NCI-H146 (cell line): ENCODE data around the gene STIM2.
A peak's percentile ranks its signal among the peaks of the same experiment; 100 is the strongest.
"Not testable (repeated sequence)": the region's sequence is repeated elsewhere in the genome, so short reads cannot be mapped to it uniquely, and the experiment has no call there.

Experiments
- DNase-seq: peaks from one replicate; lab custom pipeline; 2025; lab: John Stamatoyannopoulos, UW

The STIM2 gene

DNA sequence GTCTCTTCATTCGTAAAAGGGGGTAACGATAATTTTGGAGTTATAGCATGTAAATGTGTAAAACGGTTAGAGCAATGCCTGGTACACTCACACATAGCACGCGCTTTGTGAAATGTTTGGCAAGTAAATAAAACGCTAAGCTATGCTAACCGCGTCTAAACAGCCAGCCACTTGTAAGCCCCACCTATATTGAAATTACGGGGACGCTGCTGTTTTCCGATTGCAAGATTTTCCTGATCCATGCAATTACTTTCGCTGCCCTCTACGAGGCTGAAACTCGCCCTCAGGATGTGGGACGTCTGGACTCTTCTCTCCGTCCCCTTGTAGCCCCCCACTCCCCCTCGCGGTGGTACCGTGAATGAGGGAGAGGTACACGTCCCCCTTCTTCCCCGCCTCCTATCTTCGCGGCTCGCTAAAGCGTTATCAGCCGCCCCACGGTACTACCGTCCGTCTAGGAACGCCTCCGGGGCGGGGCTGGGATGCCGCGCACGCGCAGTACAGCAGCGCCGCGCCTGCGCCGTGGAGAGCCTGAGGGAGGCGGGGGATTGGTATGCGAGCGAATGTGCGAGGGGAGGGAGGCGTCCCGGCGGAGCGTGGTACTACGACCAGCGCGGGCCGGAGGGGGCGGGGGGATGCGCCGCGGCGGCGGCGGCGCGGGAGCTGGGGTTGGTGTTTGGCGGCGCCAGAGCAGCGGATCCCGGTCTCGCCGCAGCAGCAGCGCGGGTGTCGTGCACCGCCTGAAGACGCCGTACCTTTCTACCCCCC, at the start of gene STIM2:
Gene STIM2 (plus strand): TSS at position 685 of the 765 bp plus-strand sequence.
- DNase-seq, result peak; percentile 97

DNA sequence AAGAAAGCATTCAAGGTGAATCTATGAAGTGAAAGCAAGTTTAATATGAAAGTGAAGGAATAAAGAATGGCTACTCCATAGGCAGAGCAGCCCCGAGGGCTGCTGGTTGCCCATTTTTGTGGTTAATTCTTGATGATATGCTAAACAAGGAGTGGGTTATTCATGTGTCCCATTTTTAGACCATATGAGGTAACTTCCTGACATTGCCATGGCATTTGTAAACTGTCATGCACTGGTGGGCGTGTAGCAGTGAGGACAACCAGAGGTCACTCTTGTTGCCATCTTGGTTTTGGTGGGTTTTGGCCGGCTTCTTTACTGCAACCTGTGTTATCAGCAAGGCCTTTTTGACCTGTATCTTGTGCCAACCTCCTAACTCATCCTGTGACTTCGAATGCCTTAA, 49.1 kb upstream of the STIM2 start:
- not testable (repeated sequence) for DNase-seq

DNA sequence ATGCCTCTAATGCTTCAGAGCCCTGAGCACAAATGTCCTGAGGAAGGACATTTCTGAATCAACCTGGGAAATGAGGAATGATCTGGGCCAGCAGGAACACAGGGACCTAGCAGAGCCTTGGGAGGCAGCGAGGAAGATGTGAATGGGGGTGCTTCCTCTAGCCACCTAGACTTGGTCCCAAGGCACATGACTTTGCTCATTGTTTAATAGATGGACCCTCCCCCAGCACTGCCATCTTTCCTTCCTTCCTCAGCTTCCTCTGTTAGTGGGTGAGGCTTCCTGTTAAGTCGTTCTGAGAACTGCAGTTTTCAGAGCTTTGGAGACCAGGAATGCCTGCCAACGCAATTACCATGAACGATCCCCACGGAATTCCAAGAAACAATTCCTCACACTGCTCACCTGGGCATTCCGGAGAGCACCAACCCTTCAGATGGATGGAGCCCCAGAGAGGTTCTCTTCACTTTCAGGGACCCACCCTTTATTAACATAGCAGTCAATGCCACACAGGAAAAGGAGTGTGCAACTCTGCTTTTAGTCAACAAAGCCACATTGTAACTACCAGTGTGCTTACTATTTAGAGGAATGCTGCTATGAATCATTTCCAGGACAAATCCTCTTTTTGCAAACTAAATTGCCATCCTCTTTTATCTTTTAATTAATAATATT, 48.5 kb upstream of the STIM2 start:
- DNase-seq, result no peak

DNA sequence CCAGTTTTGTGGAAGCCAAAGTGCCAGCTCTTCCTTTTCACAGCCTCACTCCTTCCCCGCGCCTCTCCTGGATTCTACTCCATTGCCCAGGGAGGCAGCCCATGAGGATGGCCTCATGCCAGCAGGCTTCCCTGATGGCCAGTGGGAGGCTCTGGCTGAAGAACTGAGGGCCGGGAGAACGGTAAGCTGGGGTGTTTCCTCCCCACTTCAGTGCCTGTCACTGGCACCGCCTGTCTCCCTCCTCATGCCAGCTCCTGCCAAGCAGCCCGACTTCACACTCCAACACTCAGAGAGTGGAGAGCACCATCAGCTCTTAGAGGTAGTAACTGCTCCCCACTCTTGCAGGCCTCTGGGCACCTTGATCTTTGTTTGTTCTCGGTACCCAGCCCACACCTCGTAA, 46.9 kb upstream of the STIM2 start:
- no peak for DNase-seq

DNA sequence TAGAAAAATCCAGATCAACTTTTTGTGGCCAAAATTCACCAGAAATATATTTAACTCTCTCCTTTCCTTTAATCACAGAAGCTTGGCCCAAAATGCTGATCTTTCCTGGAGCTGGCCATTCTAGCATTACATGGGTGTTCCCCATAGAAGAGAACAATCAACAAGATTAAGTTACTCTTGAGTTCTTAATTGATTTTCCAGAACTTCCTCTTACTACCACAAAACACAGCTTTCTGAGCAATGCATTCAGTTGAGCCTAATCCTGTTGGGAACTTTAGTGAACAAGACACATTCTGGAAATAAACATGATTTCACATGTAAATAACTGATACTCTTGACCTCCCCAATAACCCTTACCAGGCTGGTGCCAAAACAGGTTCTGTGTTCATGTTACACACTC, 45.4 kb upstream of the STIM2 start:
- DNase-seq, result no peak

DNA sequence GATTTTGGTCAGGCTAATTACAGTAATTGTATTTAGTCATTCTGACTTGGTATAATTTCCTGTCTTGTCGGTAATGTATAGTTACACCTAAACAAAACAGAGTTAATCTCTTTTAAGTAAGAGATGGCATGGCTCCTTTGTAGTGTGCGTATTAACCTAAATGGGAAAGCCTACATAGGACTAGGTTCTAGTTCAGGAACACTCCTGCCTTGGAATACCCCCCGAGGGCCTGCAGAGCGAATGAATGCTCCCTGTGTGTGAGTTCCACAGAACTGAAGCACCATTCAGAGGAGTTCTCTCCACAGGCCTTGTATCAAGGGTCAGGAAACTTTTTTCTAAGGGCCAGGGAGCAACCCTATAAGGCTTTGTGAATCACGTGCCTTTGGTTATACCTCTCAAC, 44.9 kb upstream of the STIM2 start:
- DNase-seq, result no peak

DNA sequence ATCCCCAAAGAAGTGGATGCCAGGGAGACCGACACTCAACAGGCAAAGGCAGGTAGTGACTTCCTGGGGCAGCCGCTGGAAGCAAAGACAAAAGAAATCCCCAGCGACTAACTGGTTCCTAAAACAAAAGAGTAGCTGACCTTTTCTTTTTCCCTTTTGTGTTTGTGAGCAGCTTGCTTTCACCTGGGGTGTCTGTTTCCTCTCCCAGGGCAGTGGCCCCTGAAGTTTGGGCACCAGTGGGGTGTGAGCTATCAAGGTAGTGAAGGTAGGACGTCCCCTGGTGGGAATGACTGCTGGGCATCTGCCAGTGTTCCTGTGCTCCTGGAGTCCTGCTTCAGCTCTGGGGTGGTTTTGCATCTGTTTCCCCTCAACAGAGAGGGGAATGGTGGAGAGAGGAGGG, 41.6 kb upstream of the STIM2 start:
- peak; percentile 26 for DNase-seq

DNA sequence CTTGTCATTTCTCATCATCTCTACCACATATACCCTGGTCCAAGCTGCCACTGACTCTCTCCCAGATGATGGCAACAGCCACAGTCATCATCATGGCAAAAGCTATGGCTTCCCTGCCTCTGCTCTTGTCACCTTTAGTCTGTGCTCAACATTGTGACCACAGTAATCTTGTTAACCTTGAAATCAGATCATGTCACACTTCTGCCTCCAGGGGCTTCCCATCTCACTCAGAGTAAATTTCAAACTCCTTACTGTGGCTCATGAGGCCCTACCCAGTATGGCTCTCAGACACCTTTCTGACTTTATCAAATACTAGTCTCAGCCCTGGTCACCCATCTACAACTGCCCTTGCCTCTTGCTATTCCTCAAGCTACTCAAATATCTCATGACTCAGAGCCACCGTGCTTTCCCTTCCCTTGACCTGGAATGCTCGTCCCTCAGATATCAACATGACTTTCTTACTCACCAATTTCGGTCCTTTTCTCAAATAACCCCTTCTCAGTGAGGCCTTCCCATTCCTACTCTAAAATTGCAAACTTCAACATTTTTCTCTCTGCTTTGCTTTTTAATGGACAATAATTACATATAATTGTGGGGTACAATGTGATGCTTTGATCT, 41.1 kb upstream of the STIM2 start:
- DNase-seq, result no peak

DNA sequence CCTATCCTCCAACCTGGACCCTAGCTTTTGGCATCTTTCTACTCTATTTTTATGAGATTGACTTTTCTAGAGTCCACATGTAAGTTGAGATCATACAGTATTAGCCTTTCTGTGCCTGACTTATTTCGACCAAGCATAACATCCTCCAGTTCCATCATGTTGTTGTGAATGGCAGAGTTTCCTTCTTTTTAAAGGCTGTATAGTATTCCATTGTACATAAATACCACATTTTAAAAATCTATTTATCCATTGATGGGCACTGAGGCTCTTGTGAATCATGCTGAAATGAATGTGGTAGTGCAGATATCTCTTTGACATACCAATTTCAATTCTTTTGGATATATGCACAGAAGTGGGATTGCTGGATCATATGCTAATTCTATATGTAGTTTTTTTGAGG, 40.3 kb upstream of the STIM2 start:
- DNase-seq, result no peak

DNA sequence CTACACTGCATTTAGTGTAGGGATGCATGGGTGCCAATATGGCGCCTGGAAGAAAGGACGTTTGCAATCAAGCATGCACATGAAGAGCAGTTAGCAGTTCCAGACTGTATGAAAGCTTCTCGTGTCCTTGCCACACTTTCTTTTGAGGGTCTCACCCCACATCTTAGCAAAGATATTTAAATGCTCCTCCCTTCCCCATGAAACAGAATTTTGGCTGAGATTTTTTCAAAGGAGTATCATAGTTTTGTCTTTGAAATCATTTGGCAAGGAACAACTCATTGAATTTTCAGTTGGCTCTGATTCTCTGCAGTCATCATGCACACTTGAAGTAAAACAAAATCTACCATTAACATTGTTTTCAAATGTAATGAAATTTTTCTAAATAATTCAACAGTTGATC, 39.6 kb upstream of the STIM2 start:
- no peak for DNase-seq

DNA sequence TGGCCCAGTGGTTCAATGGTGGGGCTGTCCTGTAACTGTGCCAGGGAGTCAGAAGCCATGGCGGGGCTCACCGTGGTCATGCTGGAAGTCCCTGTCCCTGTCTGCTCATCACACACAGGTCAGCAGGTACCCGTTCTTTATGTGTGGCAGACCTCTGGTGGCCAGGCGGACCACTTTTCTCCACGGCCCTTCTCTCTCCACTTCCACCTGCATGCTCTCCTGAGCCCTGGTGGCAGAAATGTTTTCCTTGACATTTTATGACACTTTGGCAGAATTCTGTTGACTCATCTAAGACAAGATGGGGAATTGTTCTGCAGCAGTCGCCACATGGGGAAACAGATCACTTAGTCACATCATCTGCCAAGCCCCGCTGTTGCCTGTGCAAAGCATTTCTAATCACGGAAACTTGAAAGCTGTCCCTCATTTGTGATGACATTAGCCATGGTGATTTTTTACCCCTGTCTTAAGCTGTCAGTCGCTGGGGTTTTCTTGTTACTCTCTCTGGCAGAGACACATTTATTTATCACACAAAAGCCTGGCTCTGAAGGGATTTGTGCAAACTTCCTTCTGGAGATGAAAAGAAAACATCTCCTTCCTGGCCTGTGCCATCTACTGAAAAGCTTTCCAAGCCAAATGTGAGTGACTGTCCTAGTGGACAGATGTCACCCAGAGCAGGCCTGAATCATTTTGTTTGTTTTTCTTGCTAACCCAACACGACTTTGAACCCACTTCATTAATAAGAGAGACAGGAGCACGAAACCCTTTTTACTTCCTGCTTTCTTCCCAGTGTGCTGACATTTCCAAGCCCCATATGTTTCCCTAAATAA, 38.8 kb upstream of the STIM2 start:
- DNase-seq, result no peak

DNA sequence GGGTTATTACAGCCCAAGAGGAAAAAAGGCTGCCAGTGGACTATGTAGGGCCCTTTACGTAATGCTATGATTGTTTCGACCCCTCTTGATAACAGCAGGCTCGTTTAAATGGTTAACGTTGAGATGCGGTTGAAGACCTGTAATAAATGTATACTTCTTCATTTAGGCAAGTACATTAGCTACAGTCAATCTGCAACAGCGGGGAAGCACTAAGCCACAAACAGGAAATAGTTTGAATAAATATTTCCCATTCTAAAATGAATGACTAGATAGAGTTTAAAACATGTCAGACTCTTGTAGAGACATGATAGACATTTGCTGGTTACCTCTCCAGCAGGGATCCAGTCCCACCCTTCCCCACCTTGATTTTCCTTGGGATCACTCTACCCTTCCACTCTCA, 38.1 kb upstream of the STIM2 start:
- DNase-seq, result no peak

DNA sequence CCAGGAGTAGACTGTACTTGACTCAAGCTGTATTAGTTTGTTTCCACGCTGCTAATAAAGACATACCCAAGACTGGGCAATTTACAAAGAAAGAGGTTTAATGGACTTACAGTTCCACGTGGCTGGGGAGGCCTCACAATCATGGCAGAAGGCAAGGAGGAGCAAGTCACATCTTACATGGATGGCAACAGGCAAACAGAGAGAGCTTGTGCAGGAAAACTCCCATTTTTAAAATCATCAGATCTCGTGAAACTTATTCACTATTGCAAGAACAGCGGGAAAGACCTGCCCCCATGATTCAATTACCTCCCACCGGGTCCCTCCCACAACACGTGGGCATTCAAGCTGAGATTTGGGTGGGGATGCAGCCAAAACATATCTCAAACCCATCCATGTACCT, 37.7 kb upstream of the STIM2 start:
- not testable (repeated sequence) for DNase-seq

DNA sequence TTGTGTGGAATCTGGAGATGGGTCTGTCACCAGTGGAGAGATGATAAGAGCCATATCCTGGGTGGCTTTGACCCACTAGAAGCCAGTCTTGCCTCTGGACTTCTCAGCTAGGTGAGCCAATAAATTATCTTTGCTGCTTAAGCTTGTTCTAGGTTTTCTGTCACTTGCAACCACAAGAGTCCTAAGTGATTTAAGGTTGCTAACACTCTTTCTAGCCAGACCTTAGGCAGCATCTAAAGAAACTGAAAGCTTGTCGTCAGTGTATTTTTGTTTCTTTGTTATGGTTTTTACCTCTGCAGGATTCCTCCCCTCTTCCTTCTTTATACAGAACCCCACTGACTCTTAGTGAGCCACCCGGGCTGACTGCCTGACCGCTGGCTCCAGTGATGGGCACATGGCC, 37.1 kb upstream of the STIM2 start:
- no peak for DNase-seq

DNA sequence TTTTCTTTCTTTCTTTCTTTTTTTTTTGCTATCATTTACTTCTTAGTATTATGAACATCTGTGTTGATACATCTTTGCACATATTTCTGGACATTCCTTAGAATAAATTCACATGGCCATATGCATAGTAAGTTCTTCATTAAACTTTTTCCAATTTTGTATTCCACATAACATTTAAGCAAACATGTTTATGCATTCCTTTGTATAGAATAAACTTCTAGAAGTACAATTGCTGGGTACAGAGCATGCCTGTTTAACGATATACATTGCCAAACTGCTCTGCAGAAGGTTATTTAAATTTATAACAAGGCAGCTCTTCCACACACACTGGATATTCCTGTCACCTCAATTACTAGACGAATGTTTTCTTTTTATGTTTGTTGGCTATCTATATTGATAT, 36.0 kb upstream of the STIM2 start:
- no peak for DNase-seq

DNA sequence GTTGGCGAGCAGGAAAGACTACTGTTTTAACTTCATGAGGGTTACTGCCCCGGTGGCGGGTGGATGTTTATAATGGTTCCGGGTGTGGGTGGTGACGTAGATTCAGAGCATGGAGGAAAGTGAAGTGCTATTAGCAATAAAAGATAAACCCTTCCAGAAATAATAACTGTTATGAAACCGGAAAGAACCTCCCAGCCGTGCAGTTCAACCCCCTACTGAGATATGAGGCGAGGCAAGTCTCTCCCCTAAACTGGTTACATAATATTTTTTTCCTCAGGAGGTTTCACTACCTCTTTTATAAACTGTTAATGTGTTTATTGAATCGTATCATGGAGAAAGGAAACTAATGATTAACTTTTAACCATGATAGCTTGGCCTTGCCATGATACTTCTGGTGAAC, 33.9 kb upstream of the STIM2 start:
- DNase-seq, result no peak

DNA sequence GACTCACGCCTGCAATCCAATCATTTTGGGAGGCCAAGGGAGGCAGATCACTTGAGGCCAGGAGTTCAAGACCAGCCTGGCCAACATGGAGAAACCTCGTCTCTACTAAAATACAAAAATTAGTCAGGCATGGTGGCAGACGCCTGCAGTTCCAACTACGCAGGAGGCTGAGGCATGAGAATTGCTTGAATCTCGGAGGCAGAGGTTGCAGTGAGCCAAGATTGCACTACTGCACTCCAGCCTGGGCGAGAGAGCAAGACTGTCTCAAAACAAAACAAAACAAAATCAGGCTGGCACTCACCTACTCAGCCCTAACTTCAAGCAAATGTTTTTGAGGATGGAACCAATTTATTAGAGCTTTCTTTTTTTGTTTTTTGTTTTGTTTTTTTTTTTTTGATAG, 33.3 kb upstream of the STIM2 start:
- DNase-seq, result not testable (repeated sequence)

DNA sequence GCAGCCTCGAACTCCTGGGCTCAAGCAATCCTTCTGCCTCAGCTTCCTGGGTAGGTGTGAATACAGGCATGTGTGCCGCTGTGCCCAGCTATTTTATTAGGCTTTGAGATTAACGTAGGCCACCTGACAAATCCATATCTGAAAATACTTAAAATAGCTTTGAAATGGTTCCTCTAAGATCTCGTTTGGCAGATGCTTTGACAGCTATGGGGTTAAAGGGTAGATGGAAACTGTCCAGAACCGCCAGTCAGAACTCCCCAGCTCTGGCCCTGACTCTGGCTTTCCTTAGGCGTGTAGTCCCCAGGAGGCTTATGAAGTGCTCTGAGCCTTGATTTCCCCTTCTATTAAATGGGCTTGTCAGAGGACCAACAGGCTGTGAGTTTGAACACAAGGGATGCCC, 32.8 kb upstream of the STIM2 start:
- no peak for DNase-seq

DNA sequence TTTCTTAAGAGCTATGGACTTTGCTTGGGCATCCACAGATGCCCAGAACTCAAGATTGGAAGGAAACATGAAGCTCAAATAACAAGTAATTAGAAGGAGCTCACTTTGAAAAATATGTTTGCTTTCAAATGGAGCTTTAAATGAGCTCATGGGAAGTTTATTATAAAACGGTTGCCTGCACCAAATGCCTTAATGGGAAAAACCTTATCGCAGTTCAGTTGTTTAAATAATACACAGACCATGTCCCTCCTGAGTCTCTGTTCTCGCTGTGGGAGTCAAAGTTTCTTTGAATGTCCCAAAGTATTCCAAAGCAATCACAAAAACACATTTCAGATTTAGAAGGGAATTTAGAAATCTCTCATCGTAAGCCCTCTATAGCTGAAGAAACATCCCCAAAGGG, 31.6 kb upstream of the STIM2 start:
- DNase-seq, result no peak

DNA sequence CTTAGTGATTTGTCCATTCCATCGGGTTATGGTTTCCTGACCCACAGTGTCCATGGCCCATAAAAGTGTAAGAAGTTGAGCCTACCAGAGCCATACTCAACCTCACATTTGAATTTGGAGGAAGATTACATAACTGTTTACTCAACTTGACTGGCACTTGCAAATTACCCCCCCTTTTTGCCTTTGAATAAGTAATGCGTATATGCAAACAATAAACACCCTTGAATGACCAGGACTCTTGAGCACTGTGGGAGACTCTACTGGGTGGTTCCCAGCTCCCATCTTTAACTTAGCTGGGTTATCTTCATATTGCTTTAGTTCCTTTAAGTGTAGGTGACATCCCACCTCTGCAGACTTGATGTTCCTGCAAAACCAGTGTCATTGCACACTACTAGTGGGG, 30.6 kb upstream of the STIM2 start:
- no peak for DNase-seq

DNA sequence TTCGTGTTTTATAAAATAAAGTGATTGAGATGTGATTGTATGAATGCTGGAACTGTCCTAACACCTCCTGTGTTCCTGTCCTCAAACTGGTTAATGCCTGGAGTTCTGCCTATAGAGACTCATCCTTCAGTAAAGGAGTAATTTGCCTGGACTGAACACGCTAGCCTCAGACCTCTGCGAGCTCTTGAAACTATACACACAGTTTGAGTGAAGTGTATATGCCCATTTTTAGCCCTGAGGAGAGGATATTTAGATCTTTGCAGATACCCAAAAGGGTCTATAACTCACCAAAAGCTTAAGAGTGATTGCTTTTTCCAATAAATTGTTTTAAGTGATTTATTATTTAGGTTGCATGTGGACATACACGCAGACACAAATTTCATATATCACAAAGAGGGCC, 29.9 kb upstream of the STIM2 start:
- no peak for DNase-seq

DNA sequence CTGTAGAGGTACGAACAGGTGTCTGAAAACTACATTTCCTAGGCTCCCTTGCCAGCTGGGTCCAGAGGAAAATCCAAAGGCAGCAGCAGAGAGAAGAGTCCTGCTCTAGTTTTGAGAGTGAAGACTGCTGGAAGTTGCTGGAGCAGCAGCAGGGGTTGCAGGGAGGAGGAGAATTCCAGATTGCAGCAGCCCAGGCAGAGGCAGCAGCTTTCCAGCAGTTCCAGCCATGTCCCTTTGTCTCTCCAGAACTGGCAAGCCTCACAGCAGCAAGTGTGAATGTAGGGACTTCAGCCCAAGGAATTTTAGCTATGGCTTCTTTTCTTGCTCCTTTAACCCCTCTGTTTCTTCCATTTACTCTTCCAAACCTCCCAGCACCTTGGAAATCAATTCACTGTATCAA, 24.1 kb upstream of the STIM2 start:
- DNase-seq, result no peak
